IPS DF 19.7 (cell line): ENCODE results near the gene PPP1CC.
A peak's percentile ranks its signal among the peaks of the same experiment; 100 is the strongest.
"Not testable (repeated sequence)": the region's sequence is repeated elsewhere in the genome, so short reads cannot be mapped to it uniquely, and the experiment has no call there.

Experiments
- DNase-seq: peaks from one replicate; pipeline ENCODE4 v3.0.0-alpha.2; 2013; ENCODE audit warnings: low read depth, low spot score

The PPP1CC gene

DNA sequence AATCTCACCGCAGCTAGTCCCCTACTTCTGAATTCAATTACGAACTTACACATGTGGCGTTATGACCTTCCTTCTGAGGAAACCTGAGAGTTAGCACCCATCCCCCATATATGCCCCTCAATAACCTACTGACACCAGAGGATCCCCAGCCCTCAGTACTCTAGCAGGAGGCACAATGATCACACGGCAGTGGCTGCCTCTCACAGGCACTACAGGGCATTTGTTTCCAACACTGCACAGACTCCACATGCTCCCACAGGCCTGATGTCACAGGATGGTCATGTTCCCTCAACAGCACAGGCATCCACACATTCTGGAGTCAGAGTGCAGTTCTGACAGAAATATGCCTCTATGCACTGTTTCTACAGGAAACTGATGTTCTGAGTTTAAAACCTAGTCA, 17.4 kb downstream of the PPP1CC start:
- no peak for DNase-seq

DNA sequence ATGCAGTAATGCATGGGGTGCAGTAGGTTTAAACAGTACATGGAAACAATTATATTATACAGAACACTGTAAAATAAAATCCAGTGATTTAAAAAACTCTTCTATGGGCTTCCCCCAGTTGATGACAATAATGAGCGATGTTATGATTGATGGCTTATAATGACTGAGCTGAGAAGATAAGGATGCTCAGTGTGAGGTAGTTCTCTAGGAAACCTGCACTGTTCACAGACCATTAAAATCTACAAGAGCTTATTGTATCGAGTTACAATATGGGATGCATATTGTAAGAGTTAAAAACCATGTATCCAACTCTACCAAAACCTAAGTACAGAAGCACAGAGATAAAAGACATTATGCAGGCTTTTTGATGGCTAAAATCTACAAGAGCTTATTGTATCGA, 19.8 kb downstream of the PPP1CC start:
- DNase-seq = not testable (repeated sequence)

DNA sequence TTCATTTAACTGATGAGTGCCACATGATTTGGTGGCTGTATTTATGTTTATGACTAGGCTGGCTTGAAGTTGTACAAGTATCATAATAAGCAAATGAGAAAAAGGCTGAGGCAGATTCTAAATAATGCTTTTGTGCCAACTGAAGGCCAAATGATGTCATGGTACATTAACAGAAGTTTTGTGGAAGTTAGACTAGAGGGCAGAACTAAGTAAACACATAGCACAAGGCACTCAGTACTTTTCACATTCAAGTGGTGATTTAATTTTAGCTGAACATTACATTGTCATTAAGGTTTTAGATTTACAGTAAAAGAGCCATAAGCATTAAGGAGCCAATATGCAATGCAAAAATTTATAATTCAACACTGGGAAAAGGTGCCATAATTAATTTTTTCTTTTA, 21.1 kb downstream of the PPP1CC start:
- no peak for DNase-seq

DNA sequence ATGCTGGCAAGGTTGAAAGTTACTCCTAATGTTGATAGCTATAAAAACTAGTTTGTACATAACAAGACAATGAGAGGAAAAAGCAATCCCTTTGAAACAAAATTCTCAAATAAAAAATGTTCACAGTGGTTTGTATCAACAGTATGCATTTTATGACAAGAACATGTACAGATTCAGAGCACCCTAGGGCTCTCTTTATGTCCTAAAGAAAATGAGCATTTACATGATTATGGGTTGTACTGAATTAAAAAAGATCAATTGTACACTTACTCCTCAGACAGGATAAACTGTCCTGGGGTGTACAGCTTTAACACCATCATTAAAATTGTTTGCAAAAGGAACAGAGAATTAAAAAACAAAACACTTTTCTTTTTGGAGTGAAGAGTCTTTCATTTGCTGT, 22.2 kb downstream of the PPP1CC start:
- no peak for DNase-seq

DNA sequence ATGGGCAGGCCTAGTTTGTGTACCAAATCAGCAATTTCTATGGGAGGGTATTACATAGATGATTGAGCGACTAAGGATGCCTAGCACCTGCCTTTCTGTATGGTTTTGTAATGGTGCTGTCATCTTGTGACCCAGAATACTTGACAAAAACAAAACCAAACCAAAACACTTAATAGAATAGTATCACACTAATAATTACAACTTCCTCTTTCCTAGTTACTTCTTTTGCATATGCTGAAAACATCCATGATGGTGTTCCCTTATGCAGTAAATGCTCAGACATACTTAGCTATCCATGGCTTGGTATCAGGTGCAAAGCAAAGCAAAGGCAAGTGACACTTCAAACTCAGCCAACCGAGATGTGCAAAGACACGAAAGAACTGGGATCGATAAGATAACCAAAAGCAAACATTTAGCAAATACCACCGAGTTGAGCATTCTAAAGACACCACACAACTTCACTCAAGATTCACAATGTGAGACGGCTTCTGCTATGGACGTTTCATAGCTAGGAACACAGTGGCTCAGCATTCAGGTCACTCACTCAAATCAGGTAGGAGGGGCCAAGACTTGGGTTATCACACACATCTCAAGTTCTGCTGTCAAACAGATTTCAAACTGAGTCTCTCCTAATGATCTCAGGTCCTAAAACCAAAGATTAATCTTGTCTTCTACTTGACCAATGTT, 24.3 kb downstream of the PPP1CC start:
- DNase-seq = no peak

DNA sequence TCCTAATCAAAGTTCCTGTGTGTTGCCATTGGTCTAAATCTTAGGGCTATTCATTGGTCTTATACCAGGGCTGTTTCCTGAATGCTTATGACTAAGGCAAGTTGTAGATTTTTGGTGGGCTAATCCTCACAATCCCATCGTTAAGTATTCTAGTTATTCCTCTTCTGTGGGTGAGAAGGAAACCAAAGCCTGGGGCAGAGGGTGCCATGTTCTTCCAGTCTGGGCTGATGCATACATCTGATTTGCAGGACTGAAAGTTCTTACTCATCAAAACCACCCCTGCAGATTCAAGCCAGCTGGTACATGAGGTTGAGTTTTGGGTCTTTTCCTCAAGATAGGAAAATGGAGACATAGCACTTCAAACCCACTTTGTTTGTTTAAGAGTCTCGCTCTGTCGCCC, 25.7 kb downstream of the PPP1CC start:
- no peak for DNase-seq

DNA sequence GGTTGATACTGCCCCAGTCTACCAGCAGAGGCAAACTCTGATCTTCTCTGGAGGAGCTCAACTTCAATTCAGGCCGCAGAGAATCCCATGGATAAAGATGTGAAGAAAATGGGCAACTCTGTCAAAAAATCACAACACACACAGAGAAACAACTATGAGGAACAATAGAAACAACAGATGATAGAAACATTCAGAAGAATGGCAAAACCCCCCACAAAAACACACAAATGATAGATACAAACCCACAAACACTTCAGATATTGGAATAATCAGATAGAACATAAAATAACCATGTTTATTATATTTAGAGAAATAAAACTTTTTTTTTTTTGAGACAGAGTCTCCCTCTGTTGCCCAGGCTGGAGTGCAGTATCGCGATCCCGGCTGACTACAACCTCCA, 33.8 kb downstream of the PPP1CC start:
- no peak for DNase-seq

DNA sequence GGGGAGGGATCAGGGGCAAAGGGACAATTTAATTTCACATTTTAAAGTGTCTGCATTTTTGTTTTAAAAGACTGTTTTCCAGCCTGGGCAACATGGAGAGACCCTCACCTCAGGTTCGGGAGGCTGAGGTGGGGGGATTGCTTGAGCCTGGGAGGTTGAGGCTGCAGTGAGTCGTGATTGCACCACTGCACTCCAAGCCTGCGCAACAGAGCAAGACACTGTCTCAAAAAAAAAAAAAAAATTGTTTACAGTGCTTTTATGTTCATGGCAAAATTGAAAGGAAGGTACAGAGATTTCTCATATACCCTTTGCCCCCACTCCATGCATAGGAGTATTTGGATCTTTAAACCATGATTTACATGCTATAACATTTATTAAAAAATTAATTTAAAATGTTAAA, 37.4 kb downstream of the PPP1CC start:
- no peak for DNase-seq

DNA sequence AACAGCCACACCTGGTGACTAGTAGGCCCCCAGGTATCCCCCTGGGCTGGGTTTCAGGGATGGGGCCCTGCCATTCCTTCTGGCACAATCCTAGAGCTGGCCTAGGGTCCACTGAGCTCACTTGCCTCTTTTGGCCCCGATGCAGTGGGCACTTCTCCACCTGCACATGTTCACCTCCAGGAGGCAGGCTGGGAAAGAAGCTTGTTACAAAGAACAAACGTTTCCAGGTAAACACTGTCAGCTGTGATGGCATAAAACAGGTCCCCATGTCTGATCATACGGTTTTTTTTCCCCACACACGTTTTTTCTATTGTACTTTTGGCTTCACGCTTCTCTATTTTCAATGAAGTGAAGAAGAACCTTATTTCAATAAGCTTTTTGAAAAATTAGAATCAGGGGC, 37.9 kb downstream of the PPP1CC start:
- DNase-seq = no peak

DNA sequence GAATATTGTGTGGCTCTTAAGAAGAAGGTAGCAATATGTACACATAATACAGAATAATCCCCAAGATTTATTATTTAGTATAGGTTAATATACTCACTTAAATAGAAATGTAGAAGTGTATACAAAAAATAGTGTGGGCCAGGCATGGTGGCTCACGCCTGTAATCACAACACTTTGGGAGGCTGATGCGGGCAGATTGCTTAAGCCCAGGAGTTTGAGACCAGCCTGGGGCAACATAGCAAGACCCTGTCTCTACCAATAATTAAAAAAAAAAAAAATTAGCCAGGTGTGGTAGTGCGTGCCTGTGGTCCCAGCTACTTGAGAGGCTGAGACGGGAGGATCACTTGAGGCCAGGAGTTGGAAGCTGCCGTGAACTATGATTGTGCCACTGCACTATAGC, 38.5 kb downstream of the PPP1CC start:
- no peak for DNase-seq

DNA sequence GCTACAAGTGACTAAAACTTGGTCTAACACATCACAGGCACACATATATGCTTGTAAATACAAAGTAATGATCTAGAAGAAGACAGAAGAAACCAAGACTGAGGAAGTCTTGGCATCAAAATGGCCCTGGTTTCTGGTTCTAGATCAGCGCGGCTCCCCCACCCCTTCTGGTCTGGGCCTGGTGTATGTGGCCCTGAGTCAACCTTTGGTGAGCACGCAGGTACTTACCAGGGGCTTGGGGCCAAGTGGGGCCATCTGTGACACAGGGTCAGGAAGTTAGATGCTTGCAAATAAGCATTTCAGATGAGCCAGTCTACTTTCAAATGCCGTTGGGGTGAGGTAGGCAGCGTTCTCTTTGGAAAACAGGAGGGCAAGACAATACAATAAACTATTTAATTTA, 40.6 kb downstream of the PPP1CC start:
- DNase-seq = no peak

DNA sequence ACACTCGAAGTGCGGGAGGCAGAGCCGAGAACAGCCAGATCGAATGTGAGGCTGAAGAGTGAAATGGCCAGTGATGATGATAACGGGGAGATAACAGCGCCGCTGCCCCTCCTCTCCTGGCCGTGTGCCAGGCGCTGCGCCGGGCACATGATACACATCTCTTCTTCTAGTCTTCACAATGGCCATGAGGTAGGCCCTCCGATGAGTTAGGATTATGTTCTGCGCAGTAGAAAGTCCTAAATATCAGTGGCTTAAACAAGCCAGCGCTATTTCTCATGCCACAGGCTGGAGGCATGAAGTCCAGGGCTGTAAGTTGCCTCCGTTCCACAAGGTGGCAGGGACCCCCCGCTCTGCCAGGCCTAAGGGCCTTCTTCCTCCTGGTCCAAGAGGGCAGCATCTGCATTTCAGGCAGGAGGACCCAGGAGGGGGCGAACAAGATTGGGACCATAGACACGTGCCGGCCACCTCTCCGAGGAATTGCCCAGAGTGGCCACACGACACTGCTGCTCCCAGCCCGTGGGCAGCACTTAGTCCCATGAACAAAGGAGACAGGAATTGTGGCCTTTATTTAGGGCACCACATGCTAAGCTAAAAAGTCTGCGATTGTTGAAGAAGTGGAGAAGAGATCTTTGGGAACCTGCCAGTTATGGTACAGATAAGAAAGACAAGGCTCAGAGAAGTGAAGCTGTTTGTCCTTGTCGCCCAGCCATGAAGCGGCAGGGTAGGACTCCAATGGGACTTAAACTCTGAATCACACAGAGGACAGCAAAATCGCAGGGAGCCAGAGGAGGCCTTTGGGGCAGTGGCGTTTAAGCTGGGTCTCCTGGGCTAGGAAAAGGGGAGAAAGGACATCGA, 42.9 kb downstream of the PPP1CC start:
- no peak for DNase-seq

DNA sequence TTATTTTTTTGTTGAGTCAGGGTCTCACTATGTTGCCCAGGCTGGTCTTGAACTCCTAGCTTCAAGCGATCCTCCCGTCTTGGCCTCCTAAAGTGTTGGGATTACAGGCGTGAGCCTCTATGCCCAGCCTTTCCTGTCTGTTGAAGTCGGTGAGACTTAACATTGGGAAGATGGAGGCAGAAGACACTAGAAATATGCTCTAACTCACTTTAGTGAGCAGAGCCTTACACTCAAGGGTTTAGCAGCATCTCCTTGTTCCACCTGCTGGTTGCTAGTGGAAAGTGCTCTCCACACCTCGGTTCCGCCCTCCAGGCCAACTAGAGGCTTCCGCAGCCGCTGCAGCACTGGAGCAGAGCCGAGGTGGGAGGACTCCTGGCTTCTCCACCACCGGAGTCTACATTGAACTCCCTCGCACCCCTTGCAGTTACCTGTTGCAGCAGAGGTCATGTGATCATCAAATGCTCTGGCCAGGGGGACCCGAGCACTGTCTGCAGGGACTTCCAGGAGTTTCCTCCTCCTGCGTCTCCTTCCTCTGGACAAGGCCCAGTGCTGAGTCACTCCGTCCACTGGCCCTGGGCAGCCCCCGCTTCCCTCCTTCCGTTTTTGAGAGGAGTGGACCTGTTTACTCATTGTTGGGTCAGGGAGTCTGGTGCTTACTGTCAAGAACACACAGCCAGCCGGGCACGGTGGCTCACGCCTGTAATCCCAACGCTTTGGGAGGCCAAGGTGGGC, 44.4 kb downstream of the PPP1CC start:
- peak; percentile 80 for DNase-seq

DNA sequence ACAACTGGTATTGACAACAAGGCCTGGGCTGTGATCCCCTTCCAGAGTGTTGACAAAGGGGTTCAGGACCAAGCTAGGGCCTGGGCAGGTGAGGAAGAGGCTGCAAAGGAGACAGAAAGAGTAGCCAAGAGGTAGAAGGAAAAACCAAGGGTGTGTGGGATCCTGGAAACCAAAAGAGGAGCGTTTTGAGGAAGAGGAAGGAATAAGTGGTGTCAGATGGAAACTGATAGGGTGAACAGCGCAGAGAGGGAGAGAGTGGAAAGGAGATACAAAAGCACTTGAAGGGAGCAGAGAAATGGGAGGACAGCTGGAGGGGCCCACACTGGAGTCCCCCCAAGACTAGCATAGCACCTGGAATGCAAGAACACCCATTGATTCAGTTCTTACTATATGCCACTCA, 45.5 kb downstream of the PPP1CC start:
- no peak for DNase-seq

DNA sequence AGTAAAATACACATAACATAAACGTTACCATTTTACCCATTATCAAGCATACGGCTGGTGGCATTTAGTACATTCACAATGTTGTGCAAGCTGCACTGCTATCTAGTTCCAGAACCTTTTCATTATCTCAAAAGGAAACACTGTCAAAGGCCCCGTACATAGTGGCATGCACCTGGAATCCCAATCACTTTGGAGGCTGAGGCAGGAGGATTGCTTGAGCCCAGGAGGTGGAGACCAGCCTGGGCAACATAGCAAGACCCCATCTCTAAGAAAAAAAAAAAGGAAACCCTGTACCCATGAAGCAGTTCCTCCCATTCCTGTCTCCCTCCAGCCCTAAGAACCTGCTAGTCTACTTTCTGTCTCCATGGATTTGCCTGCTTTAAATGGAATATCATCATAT, 46.4 kb downstream of the PPP1CC start:
- DNase-seq = no peak

DNA sequence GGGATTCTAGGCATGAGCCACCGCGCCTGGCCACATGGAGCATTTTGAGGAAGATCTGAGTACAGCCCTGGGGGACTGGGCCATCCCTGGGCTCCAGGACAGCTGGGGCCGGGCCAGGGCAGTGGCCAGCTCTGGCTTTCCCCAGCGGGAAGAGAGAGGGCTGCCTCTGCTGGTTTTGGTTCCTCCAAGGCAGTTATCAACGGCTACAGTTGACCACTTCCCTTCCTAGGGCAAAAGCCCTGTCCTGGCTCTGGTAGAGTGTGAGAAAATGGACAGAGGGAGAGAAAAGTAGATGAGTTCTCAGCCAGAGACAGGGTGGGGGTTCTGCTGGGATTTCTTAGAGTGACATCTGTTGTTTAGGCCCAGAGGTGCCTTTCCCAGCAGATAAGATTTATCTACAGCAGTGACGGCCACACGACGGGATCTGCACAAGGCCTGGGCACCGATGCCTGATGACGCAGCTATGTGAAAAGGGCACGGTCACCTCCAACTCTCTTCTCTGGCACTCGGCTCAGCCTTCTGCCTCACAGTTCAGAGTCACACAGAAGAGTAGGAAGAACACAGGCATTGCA, 48.3 kb downstream of the PPP1CC start:
- no peak for DNase-seq

DNA sequence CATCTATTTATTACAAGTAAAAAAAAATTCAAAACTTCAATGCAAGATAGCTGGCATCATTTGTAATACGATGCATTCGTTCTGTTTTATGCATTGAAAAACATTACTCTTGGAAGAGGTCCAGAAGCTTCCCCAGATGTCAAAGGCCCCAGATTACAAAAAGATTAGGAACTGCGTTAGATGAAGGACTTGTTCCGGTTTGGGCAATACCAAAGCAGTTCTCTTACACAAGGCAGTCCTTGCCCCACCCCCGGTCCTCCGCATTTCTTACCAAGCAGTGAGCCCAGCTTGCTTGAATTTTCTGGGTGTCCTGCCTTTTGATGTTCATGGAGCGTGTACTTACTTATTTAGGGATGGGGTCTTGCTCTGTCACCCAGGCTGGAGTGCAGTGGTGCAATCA, 49.0 kb downstream of the PPP1CC start:
- no peak for DNase-seq

DNA sequence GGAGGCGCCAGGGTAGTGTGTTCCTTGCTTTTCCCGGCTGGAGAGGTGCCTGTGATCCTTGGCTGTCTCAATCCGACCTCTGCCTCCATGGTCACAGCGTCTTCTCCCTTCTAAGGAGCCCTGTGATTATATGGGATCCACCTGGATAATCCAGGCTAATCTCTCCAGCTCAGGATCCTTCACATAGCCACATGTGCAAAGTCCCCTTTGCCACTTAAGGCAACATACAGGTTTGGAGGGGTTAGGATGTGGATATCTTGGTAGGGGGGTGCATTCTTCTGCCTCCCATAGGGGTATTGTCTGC, 52.6 kb downstream of the PPP1CC start:
- DNase-seq = no peak

DNA sequence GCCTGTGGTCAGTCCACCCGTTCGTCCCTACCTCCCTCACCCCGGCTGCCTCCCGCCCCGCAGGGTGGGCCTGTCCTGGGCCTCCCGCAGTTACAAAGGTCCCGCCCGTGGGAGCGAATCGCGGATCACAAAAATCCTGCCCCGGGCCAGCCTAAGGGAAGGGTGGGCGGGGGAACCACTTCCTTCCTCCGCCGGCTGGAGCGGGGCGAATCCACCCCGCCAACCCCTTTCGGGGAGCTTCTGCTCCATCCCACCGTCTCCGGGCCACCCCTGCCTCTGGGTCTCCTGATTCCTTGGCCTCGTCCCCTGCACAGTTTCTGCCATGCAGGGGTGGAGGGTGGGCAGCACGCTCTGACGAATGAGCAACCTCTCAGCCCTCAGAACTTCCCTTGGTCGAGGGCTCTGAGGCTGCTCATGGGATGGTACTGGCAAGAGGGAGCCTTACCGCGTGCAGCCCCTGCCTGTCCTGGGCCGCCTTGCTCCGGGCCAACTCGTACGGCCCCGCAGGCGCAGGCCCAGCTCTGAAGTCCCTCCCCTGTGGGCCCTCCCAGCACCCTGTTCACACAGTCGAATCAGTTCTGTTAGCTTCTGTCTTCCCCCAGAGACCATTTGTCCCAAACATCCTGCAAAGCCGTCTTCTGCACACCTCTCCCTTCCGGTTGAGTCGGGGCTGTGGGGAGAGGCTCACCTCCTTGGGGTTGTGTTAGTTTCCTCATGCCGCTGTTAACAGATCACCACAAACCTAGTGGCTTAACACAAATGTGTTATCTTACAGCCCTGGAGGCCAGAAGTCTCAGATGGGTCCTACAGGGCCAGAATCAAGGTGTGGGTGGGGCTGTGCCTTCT, 53.2 kb downstream of the PPP1CC start:
- no peak for DNase-seq

DNA sequence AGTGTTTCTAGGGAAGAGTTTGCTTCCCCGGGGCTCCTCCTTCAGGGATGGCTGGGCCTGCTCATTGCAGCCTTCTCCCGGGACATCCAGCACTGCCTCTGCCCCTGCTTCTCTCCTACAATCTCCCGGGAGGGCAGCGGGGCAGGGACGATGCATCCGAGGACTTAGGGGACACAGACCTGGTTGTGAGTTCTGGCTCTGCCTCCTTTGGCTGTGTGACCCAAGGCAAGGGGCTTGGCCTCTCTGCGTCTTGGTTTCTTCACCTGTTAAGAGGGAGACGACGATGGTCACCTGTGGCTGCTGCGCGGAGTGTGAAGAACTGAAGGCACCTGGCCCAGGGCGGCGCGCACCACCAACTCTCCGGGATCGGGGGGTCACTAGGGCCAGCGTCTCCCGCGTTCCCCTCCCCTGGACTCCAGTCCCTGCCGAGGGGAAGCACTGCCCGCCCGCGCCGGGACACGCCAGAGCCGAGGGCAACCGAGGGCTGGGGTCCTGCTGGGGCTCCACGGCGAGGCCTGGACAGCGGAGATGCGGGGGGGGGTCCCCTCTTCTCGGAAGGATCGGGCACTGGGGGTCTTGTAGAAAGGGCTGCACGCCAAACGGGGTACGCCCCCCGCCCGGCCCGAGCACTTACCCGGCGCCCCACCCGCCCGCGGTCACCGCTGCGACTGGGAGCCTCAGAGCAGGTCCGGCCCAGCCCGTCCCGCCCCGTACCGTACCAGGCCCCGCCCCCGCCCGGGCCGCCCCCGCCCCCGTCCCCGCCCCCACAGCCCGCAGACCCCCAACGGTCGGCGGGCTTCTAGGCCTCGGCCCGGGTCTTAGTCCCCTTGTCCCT, 54.0 kb downstream of the PPP1CC start, which contains the start of gene HVCN1:
TSS of gene HVCN1 (minus strand) at position 670 of the 835 bp plus-strand sequence. CDS start 5,870 bp downstream, outside the sequence.
- no peak for DNase-seq
